GM10248 (cell line): ENCODE results near the gene CEP41.

Source experiments
- CTCF ChIA-PET: fragments of 300-600 bp; sonication (Branson Sonifier 250); formaldehyde crosslinking; extraction: SDS; loops from one replicate; lab custom pipeline; 2021; ENCODE audit warnings: antibody characterized with exemption; lab: Yijun Ruan, JAX
- POLR2A ChIA-PET: fragments of 350-650 bp; sonication (Branson Sonifier 250); formaldehyde crosslinking; extraction: SDS; loops from one replicate; lab custom pipeline; 2020; ENCODE audit warnings: antibody characterized with exemption; lab: Yijun Ruan, JAX
- DNase-seq: peaks from one replicate; pipeline ENCODE4 v3.0.0; 2012; ENCODE audit errors: extremely low spot score
- TF ChIP-seq, protein P1 (sequence below): IDR thresholded peaks from 2 replicates; pipeline ENCODE4 v1.5.1; 2012; ENCODE audit warnings: mild to moderate bottlenecking, low read depth; ENCODE audit errors: extremely low read depth, missing control alignments, control extremely low read depth

The CEP41 gene

DNA sequence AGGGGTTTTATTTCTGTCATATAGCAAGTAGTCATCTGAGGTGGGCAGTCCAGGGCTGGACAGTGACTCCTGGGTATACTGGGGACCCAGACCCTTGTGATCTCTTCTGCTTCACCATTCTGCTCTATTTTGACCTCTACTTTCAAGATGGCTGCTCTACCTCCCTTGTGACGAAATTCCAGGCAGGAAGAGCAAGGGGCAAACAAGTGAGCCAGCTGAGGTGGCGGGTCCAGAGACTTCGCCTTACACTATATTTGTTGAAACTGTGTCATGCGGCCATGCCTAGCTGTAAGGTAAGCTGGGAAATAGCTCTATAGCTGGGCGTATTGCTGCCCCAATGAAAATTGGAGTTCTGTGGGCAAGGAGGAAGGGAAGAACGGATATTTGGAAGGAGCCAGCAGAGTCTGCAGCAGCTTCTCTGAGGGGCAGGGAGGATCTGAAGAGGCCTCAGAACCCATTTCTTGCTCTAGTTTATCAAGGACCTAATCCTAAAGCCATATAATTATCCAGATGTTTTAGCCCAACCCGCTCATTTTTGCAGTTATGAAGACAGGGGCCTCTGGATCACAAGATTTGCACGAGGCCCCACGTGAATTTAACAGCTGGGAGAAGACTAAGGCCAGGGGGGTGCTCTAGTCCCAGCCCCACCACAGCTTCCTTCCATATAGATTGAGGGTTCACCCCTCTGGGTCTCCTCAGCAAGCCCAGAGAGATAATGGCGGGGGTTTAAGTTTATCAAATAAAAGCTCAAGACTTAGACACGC is 68.2 kb downstream of the CEP41 start:
- no peak for DNase-seq
- TF ChIP-seq, protein P1, sequence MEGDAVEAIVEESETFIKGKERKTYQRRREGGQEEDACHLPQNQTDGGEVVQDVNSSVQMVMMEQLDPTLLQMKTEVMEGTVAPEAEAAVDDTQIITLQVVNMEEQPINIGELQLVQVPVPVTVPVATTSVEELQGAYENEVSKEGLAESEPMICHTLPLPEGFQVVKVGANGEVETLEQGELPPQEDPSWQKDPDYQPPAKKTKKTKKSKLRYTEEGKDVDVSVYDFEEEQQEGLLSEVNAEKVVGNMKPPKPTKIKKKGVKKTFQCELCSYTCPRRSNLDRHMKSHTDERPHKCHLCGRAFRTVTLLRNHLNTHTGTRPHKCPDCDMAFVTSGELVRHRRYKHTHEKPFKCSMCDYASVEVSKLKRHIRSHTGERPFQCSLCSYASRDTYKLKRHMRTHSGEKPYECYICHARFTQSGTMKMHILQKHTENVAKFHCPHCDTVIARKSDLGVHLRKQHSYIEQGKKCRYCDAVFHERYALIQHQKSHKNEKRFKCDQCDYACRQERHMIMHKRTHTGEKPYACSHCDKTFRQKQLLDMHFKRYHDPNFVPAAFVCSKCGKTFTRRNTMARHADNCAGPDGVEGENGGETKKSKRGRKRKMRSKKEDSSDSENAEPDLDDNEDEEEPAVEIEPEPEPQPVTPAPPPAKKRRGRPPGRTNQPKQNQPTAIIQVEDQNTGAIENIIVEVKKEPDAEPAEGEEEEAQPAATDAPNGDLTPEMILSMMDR = no peak
- ChIA-PET POLR2A (no interaction called here), CTCF (no interaction called here)

DNA sequence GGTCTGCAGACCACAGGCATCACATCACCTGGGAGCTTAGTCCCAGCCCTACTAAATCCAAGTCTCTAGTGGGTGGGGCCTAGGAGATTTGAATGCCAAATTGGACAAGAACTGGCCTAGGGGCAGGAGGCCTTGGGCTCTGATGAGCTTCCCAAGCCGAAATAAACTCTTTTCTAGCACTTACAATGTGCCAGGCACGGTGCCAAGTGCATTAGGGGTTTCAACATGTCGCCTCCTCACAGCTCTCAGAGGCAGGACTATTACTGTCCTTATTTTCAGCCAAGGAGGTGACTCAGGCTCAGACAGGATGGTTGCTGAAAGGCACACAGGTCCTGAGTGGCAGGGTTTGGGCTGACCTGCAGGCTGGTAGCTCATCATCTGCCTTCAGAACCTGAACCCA is 69.8 kb downstream of the CEP41 start:
- CTCF ChIA-PET = no interaction called here
- TF ChIP-seq, protein P1 = no peak
- POLR2A ChIA-PET = no interaction called here
- no peak for DNase-seq

DNA sequence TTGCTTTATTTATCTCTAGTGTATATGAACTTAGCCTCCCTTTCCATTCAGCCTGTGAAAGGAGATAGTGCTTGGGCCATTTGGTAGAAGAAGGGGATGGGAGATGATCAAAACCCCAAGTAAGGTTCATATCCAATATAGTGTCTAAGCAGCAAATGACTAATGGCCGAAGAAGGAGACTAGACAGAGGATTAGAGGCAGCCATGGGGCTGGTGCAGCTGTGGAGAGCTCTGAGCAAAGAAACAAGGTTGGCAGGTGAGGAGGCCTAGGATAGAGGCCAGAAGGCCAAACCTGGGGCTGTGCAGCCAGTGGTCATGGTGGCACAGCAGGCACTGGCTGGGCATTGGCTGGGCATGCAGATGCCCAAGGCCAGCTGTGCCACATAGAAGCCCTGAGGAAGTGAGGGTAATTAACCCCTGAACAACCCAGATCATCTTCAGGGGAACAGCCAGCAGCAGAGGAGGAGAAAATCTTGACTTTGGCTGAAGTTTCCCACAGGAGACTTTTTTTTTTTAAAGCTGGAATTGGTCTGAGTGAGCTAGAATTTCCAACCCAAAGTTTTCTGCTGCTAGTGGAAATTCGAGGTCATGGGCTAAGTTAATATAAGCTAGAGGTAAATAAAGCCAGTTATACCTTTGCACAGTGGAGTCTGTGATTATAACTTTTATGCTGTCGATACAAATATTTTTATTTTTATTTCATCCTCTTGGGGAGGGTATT is 70.8 kb downstream of the CEP41 start:
- CTCF ChIA-PET = no interaction called here
- no peak for DNase-seq
- TF ChIP-seq, protein P1 = no peak
- POLR2A ChIA-PET = no interaction called here

DNA sequence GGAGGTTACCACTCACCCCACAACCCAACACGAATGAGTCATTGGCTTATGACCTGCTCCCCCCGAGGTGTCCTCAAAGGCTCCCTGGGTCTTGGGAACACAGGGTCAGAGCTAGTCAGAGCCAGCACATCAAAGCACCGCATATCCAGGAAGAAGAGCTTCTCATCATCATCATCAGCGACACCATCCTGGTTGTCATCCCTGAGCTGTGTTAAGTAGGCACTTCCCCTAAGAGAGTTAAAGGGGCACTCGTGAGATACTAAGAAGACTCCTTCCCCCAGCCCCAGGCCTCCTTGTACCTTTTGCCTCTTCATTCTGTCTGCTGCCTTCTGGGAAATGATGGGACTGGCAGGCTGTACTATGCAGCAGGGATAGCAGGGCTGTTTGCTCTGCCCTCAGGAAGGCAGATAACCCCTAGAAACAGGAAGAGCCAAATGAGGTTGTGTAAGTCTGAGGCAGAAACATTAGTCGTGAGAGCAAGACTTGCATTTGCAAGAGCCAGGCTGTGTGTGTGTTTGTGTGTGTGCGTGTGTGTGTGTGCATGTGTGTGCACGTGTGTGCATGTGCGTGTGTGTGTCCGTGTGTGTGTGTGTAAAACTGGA is 71.6 kb downstream of the CEP41 start:
- ChIA-PET POLR2A (no interaction called here), CTCF (no interaction called here)
- TF ChIP-seq, protein P1 = no peak
- no peak for DNase-seq

- TF ChIP-seq, protein P1 = no peak
- ChIA-PET CTCF (no interaction called here), POLR2A (no interaction called here)
- no peak for DNase-seq
Observed at GRCh38 chr7:130367836-130368746, 72.7 kb downstream of the CEP41 start.
